ENCODE data around the gene RABL6.
"Not testable (repeated sequence)": the region's sequence is repeated elsewhere in the genome, so short reads cannot be mapped to it uniquely, and the experiment has no call there.

Gene RABL6

GRCh38 chr9:136868644-136869043 is 60.9 kb downstream of the RABL6 start:
- no peak for DNase-seq (ENCODE audit: extremely low read depth in 1 of 2, low read depth in 1 of 2)

- DNase-seq (ENCODE audit: extremely low read depth in 1 of 2, low read depth in 1 of 2), result not testable (repeated sequence)
Observed at GRCh38 chr9:136869611-136870010, 61.9 kb downstream of the RABL6 start.

DNA sequence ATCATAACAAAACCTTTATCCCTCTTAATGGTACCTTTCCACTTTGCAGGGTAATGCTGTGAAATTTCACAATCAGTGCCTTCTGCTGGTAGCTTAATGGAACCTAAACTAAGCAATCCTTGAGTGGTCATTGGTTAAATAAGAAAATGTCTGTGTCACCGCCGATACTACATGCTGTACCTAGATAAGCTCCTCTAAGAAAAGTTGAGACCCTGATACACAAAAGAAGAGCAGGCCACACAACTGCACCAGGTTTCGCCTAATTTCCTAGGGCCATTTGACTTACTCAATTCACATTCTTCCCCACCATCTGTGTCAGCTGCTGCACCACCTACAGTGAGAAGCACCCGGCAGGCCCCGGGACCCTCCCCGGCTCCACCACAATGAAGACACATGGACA is 67.4 kb downstream of the RABL6 start:
- no peak for DNase-seq (ENCODE audit: extremely low read depth in 1 of 2, low read depth in 1 of 2)

GRCh38 chr9:136876476-136876875 is 68.7 kb downstream of the RABL6 start:
- no peak for DNase-seq (ENCODE audit: extremely low read depth in 1 of 2, low read depth in 1 of 2)

- no peak for DNase-seq (ENCODE audit: extremely low read depth in 1 of 2, low read depth in 1 of 2)
Observed at GRCh38 chr9:136880651-136881050, 72.9 kb downstream of the RABL6 start.

DNA sequence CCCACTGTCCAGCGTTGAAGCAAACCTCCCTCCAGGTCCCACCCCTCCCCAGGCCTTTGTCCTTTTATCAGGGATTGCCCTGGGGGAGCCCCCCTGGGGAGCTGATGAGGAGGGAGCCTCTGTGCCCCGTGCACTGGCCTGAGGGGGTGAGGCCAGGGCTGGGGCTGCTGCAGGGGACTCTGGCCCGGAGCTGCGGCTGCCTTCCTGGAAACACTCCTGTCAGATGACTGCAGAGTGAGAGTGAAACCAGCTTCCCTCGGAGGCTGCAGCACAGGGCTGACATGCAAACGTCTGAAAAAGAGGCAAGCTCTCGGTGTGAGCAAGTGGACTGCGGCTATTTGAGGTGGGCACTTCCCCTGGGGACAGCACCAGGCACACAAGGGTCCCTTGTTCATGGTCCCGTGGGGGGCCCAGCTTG is 74.0 kb downstream of the RABL6 start:
- DNase-seq (ENCODE audit: extremely low read depth in 1 of 2, low read depth in 1 of 2), result peak; percentile 52 to 73

DNA sequence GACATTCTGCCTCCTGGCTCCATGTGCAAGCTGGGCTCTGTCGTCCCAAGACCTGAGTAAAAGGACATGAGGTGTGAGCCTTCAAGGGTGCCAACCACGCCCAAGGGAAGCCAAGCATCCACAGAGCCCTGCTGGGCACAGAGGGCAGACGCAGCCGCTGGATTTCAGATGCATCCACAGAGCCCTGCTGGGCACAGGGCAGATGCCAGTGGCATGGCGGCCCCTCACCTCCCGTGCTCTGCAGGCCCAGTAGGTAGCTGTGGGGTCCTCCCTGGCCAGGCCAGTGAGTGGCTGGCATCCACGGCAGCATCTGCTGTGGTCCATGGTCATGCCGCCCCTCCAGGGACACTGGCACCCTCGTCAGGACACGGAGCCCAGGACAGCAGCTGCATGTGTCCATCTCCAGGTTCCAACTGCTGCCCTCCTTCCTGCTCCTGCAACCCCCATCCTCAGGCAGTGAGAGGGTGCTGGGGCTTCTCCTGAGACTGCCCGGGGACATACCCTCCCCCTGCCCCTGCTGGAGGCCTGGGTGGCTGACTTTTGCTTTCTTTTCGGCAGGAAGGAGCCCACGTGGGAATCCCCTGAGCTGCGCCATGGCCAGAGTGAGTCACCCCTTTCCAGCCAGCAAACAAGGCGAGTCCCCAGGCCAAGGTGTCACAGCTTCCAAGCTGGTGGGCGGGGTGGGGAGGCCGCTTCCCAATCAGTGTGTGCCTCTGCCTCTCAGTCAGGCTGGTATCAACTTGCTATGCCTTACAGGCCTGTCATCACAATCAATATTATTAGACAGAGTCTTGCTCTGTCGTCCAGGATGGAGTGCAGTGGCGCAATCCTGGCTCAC is 74.6 kb downstream of the RABL6 start:
- DNase-seq (ENCODE audit: extremely low read depth in 1 of 2, low read depth in 1 of 2), result peak; percentile 81 to 93

- DNase-seq (ENCODE audit: extremely low read depth in 1 of 2, low read depth in 1 of 2), result not testable (repeated sequence)
Observed at GRCh38 chr9:136882947-136883283, 75.2 kb downstream of the RABL6 start.

DNA sequence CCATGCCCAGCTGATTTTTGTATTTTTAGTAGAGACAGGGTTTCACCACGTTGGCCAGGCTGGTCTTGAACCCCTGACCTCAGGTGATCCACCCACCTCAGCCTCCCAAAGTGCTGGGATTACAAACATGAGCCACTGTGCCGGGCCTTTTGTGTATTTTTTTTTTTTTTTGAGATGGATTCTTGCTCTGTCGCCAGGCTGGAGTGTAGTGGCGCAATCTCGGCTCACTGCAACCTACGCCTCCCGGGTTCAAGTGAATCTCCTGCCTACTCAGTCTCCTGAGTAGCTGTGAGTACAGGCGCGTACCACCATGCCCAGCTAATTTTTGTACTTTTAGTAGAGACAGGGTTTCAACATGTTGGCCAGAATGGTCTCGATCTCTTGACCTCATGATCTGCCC is 75.9 kb downstream of the RABL6 start:
- DNase-seq (ENCODE audit: extremely low read depth in 1 of 2, low read depth in 1 of 2), result not testable (repeated sequence)

GRCh38 chr9:136885950-136886578 is 78.3 kb downstream of the RABL6 start, which contains the start of gene TRAF2:
TSS of gene TRAF2 (plus strand) at chr9:136886516. CDS start at chr9:136898741, 12,225 bp downstream.
- peak; percentile 95 to 97 for DNase-seq (ENCODE audit: extremely low read depth in 1 of 2, low read depth in 1 of 2)

- no peak for DNase-seq (ENCODE audit: extremely low read depth in 1 of 2, low read depth in 1 of 2)
Observed at GRCh38 chr9:136886610-136887597, 79.2 kb downstream of the RABL6 start.

DNA sequence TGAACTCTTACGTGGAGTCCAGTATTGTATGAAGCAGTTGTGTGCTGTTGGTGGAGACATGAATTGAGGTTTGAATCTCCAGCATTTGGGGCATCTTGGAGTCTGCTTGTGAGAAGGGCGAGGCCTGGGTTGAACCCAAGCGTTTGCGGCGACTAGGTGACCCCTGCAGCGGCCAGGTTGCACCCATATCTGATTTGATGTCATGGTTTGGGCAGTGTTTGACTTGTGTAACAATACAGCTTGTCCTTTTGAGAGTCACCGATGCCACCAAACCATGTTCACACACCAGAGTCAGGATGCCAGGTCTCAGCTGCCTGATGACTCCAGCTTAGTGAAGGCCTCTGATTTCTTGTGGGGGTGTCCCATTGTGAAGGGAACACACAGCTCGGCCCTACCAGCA is 80.7 kb downstream of the RABL6 start:
- DNase-seq (ENCODE audit: extremely low read depth in 1 of 2, low read depth in 1 of 2), result no peak

- DNase-seq (ENCODE audit: extremely low read depth in 1 of 2, low read depth in 1 of 2), result no peak
Observed at GRCh38 chr9:136889858-136890257, 82.1 kb downstream of the RABL6 start.

GRCh38 chr9:136890661-136891060 is 82.9 kb downstream of the RABL6 start:
- DNase-seq (ENCODE audit: extremely low read depth in 1 of 2, low read depth in 1 of 2), result no peak

Measured in stimulated activated CD8-positive, alpha-beta memory T cell treated with anti-CD3 and anti-CD28 coated beads, Interleukin-7, amount 100 ng/mL, for 48 hours (primary cell).